ENCODE results near the gene ASCL5. TPM values are rescaled to one million over a fixed set of nuclear protein-coding genes. Genes with fewer than 3 reads are reported as not detected.

The ASCL5 gene
- total and polyA plus RNA-seq, 8 donors = 0.16 to 1.6 (median 1.2) TPM

GRCh38 chr1:201119206-201120197, 7.5 kb downstream of the ASCL5 start:
- WGBS, 2 donors = 52 to 54% methylated on average over 14 of the region's 14 CpGs
- Histone ChIP-seq H3K27ac (no peak overlapping the region), H3K4me3 (no peak overlapping the region), H3K4me1 (peaks cover 7 to 12% (median 10%) of the 10 kb centered on the region in 3 donors), H3K9me3 (no peaks in the 10 kb centered on the region), H3K27me3 (no peaks in the 10 kb centered on the region), H3K36me3 (no peaks in the 10 kb centered on the region)
- TF ChIP-seq CTCF (IDR thresholded peaks at IDR 0.05) = peak in 2 of 4 donors; percentile 23 to 27
- intact Hi-C loops (cut with DNase I) = loop anchor here in 1 of 3 donors (10.0 kb wide), 1 partner anchor 145 kb away; no protein-coding TSS in a partner anchor
- ATAC-seq (peak in 1 of 4 donors; percentile 10), DNase-seq (peak in 1 of 6 donors; percentile 42), FAIRE-seq (no peak)

GRCh38 chr1:201116091-201116490, 10.9 kb downstream of the ASCL5 start:
- intact Hi-C loops (cut with DNase I) = loop anchor here in 1 of 3 donors (10.0 kb wide), 1 partner anchor 141 kb away; no protein-coding TSS in a partner anchor
- Histone ChIP-seq H3K36me3 (no peaks in the 10 kb centered on the region), H3K27ac (no peak overlapping the region), H3K9me3 (no peaks in the 10 kb centered on the region), H3K4me3 (no peak overlapping the region), H3K27me3 (no peaks in the 10 kb centered on the region), H3K4me1 (peaks cover 0 to 6% (median 2%) of the 10 kb centered on the region in 3 donors)
- TF ChIP-seq CTCF (IDR thresholded peaks at IDR 0.05) = no peak
- DNase-seq = no peak
- ATAC-seq = no peak
- 96 to 100% methylated on average over 2 of the region's 2 CpGs for WGBS, 2 donors
- no peak for FAIRE-seq

- DNase-seq = no peak
- Histone ChIP-seq H3K4me1 (peaks cover 0 to 6% (median 2%) of the 10 kb centered on the region in 3 donors), H3K27me3 (no peaks in the 10 kb centered on the region), H3K9me3 (no peaks in the 10 kb centered on the region), H3K36me3 (no peaks in the 10 kb centered on the region), H3K4me3 (peak overlapping the region in 2 of 4 donors; percentile 53 to 62), H3K27ac (no peak overlapping the region)
- 97 to 98% methylated on average over 25 of the region's 25 CpGs for WGBS, 2 donors
- TF ChIP-seq CTCF (IDR thresholded peaks at IDR 0.05) = no peak
- ATAC-seq = no peak
- intact Hi-C loops (cut with DNase I) = loop anchor here in 1 of 3 donors (10.0 kb wide), 1 partner anchor 141 kb away; no protein-coding TSS in a partner anchor
- no peak for FAIRE-seq
Measured at GRCh38 chr1:201115390-201115937, 11.5 kb downstream of the ASCL5 start.

- no peaks in the 10 kb centered on the region for H3K27me3 ChIP-seq
- intact Hi-C loops (cut with DNase I) = loop anchor here in 2 of 3 donors (5.0 to 10.0 kb wide), 2 partner anchors 140 to 142 kb away; no protein-coding TSS in a partner anchor
- WGBS, 2 donors = 7 to 15% methylated on average over 70 to 88 of the region's 88 CpGs
- DNase-seq (peak; percentile 88 to 96 (median 92)), FAIRE-seq (no peak), ATAC-seq (peak; percentile 94 to 98 (median 98))
- TF ChIP-seq CTCF (IDR thresholded peaks at IDR 0.05) = peak; percentile 67 to 75 (median 72)
- peak overlapping the region in 3 of 4 donors; percentile 56 to 82 (median 72) for H3K27ac ChIP-seq
- H3K4me3 ChIP-seq = peak overlapping the region; percentile 31 to 74 (median 58)
- H3K4me1 ChIP-seq = peaks cover 0 to 6% (median 2%) of the 10 kb centered on the region in 3 donors
- H3K36me3 ChIP-seq = no peaks in the 10 kb centered on the region
- no peaks in the 10 kb centered on the region for H3K9me3 ChIP-seq
Measured at GRCh38 chr1:201114245-201115131, 12.5 kb downstream of the ASCL5 start.
